IMR-90 (cell line): ENCODE results near the gene SMIM21.

Source experiments
- BHLHE40 ChIP-seq: fragments of 150-350 bp; IDR thresholded peaks from 2 replicates; pipeline ENCODE4 v1.6.1; 2016; ENCODE audit warnings: mild to moderate bottlenecking, low read depth, low read length
- CEBPB ChIP-seq: IDR thresholded peaks from 2 replicates; pipeline ENCODE4 v1.6.1; 2012; ENCODE audit warnings: low read depth, low read length, improper control_type of control experiment
- FOS ChIP-seq: fragments of 150-350 bp; IDR thresholded peaks from 2 replicates; pipeline ENCODE4 v1.6.1; 2016; ENCODE audit warnings: low read depth, low read length
- MAZ ChIP-seq: IDR thresholded peaks from 2 replicates; pipeline ENCODE4 v1.6.1; 2012; ENCODE audit warnings: low read depth, mild to moderate bottlenecking, low read length, improper control_type of control experiment, moderate library complexity, borderline replicate concordance
- MXI1 ChIP-seq: IDR thresholded peaks from 2 replicates; pipeline ENCODE4 v1.6.1; 2012; ENCODE audit warnings: low read depth, mild to moderate bottlenecking, low read length, moderate library complexity, borderline replicate concordance
- POLR2A ChIP-seq: IDR thresholded peaks from 2 replicates; pipeline ENCODE4 v1.6.1; 2012; ENCODE audit warnings: mild to moderate bottlenecking, low read depth, low read length
- RAD21 ChIP-seq: IDR thresholded peaks from 2 replicates; pipeline ENCODE4 v1.6.1; 2012; ENCODE audit warnings: low read length, improper control_type of control experiment
- TF ChIP-seq, protein P1 (sequence below): conservative IDR thresholded peaks from 2 replicates; pipeline ENCODE4 v1.5.1; 2012; ENCODE audit warnings: mild to moderate bottlenecking, low read depth, low read length, improper control_type of control experiment

DNA sequence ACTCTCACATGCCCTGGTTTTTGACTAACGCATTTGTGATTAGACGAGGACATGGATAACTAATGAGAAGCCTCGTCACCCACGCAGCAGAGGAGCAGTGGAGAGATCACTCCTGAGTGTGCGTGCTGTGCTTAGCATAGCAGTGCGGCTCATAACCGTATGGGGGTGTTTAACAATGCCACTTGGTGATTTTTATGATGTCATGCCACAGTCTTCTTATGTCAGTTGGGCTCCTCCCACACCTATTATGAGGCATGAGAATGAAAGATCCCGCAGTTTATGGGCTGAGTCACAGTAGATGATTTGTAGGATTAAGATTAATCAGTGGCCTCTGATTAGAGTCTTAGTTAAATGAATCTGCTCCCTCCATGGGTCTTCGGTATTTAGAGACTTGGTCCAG, 2.5 kb upstream of the SMIM21 start:
- TF ChIP-seq, protein P1, sequence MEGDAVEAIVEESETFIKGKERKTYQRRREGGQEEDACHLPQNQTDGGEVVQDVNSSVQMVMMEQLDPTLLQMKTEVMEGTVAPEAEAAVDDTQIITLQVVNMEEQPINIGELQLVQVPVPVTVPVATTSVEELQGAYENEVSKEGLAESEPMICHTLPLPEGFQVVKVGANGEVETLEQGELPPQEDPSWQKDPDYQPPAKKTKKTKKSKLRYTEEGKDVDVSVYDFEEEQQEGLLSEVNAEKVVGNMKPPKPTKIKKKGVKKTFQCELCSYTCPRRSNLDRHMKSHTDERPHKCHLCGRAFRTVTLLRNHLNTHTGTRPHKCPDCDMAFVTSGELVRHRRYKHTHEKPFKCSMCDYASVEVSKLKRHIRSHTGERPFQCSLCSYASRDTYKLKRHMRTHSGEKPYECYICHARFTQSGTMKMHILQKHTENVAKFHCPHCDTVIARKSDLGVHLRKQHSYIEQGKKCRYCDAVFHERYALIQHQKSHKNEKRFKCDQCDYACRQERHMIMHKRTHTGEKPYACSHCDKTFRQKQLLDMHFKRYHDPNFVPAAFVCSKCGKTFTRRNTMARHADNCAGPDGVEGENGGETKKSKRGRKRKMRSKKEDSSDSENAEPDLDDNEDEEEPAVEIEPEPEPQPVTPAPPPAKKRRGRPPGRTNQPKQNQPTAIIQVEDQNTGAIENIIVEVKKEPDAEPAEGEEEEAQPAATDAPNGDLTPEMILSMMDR, result no peak
- TF ChIP-seq CEBPB (no peak), FOS (no peak), MXI1 (no peak), RAD21 (no peak), MAZ (no peak), POLR2A (no peak), BHLHE40 (no peak)
